HFFc6 (cell line): ENCODE results near the gene SNCAIP. TPM values are rescaled to one million over a fixed set of nuclear protein-coding genes. Genes with fewer than 3 reads are reported as not detected.

Experiments
- DNase-seq: peaks from one replicate; pipeline ENCODE4 v3.0.0-alpha.2; 2018
- H3K27ac Mint-ChIP-seq: 2 replicates; pipeline ENCODE4 v1.8.0; 2020; ENCODE audit warnings: mild to moderate bottlenecking, mixed read lengths
- H3K27me3 Mint-ChIP-seq: 2 replicates; pipeline ENCODE4 v1.8.0; 2021; ENCODE audit warnings: mild to moderate bottlenecking, moderate library complexity, mixed read lengths; ENCODE audit not compliant: insufficient read depth
- H3K36me3 Mint-ChIP-seq: 2 replicates; pipeline ENCODE4 v1.8.0; 2021; ENCODE audit warnings: low read depth, mixed read lengths
- H3K4me1 Mint-ChIP-seq: 2 replicates; pipeline ENCODE4 v1.8.0; 2020; ENCODE audit warnings: low read depth, mixed read lengths
- H3K4me3 Mint-ChIP-seq: 2 replicates; pipeline ENCODE4 v1.8.0; 2020; ENCODE audit warnings: mild to moderate bottlenecking, moderate library complexity, mixed read lengths
- H3K9me3 Mint-ChIP-seq: 2 replicates; pipeline ENCODE4 v1.8.0; 2020; ENCODE audit warnings: mild to moderate bottlenecking, mixed read lengths
- total RNA-seq, 6 experiments: library from RNA; stranded (reverse); fragmentation: NEBNext Ultra II Directional; extraction: Animal tissue kit (Norgen Biotek cat#: 25700); gene quantifications; 2 replicates in 1 of 6; 3 replicates in 5 of 6; pipeline ENCODE4 v1.2.3, GENCODE V29; 2021
- TF ChIP-seq, protein P1 (sequence below): fragments of 200-600 bp; sonication (generic); IDR thresholded peaks from 2 replicates; pipeline ENCODE4 v1.5.0; 2021; ENCODE audit warnings: antibody characterized with exemption, mild to moderate bottlenecking

Gene SNCAIP
- total RNA-seq, 6 experiments from 2014 or later = 0.09 to 2.7 (median 1.3) TPM

DNA sequence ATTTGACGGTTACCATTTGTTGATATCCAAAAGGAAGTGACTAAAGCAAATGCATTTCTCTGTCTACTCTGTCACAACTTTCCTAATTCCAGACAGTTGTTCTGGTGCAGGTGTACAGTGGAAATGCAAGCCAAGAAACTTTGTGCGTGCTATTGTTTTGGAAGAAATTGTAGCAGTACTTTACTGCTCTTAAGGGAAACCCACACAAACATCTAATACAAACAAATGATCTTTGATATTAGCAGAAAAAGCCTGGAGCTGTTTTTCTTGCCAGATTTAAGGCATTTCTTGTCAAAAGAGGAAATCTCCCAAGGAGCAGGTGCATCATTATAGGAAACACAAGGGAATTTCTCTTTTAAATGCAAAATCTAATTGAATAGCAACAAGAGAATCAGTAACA is 2.0 kb downstream of the SNCAIP start:
- H3K4me3 Mint-ChIP-seq = peak overlapping the region; percentile 91; the same call in 1 of the 2 replicates
- no peak overlapping the region for H3K27ac Mint-ChIP-seq
- DNase-seq = no peak
- no peaks in the 10 kb centered on the region for H3K36me3 Mint-ChIP-seq
- TF ChIP-seq, protein P1, sequence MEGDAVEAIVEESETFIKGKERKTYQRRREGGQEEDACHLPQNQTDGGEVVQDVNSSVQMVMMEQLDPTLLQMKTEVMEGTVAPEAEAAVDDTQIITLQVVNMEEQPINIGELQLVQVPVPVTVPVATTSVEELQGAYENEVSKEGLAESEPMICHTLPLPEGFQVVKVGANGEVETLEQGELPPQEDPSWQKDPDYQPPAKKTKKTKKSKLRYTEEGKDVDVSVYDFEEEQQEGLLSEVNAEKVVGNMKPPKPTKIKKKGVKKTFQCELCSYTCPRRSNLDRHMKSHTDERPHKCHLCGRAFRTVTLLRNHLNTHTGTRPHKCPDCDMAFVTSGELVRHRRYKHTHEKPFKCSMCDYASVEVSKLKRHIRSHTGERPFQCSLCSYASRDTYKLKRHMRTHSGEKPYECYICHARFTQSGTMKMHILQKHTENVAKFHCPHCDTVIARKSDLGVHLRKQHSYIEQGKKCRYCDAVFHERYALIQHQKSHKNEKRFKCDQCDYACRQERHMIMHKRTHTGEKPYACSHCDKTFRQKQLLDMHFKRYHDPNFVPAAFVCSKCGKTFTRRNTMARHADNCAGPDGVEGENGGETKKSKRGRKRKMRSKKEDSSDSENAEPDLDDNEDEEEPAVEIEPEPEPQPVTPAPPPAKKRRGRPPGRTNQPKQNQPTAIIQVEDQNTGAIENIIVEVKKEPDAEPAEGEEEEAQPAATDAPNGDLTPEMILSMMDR = no peak
- peaks cover 13% of the 10 kb centered on the region for H3K27me3 Mint-ChIP-seq
- no peaks in the 10 kb centered on the region for H3K9me3 Mint-ChIP-seq
- H3K4me1 Mint-ChIP-seq = peaks cover 34% of the 10 kb centered on the region

DNA sequence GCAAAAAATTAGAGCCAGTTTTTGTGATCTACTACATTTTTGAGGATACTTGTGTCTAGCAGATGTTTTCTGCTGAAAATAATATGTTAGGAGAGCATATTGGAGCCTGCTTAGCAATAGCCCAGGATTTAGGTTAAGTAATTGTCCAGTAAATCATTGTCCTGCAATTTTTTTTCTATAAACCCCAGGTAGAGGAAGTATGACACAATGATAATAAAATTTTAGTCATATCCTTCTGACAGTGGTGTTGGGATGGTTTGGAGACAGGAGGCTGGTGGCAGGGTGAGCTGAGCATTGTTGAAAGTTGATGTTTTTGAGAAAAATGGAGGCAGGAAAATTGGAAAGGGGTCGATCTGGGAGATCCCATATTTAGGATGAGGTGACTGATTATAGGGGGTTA is 3.5 kb downstream of the SNCAIP start:
- no peaks in the 10 kb centered on the region for H3K9me3 Mint-ChIP-seq
- H3K36me3 Mint-ChIP-seq = no peaks in the 10 kb centered on the region
- peaks cover 32% of the 10 kb centered on the region for H3K4me1 Mint-ChIP-seq
- no peak for DNase-seq
- no peak overlapping the region for H3K4me3 Mint-ChIP-seq
- peaks cover 7% of the 10 kb centered on the region for H3K27me3 Mint-ChIP-seq
- no peak overlapping the region for H3K27ac Mint-ChIP-seq
- TF ChIP-seq, protein P1 = no peak

DNA sequence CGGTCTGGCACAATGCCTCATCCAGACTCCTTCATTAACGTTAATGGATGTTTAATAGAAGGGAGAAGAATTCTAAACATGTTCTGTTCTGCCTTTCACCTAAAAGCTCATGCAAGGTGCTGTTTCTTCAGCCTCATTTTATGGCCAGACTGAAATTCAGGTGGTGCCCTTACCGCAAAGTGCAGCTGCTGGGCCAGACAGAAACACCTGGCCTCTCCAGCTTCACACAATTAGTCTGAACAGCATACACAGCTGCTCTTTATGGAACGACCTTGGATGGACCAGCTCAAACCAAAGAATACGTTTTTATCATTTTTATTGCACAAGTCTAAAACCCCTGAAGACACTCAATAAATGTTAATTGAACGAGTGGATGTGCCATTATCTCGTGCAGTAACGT is 4.6 kb downstream of the SNCAIP start:
- peaks cover 23% of the 10 kb centered on the region for H3K4me1 Mint-ChIP-seq
- peaks cover 2% of the 10 kb centered on the region; the same call in 1 of the 2 replicates for H3K27me3 Mint-ChIP-seq
- no peak overlapping the region for H3K4me3 Mint-ChIP-seq

DNA sequence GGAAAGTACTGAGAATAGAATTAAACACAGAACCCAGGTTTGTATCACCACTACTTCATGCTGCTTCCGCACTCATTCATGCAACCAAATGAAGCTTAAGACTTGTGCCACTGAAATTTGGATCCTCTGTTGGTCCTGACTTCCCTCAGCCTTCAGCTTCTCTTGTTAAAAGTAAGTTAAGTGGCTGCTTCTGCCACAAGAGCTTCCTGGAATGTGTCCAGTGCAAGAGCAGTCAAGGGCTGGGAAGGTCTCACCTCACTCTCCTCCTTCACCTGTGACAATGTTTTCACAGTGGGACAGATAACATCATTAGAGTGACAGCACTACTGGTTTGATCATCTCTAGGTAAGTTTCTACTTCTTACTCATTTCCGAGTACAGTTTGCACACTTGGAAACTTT is 7.9 kb downstream of the SNCAIP start:
- no peak for DNase-seq
- H3K27ac Mint-ChIP-seq = no peak overlapping the region
- H3K27me3 Mint-ChIP-seq = no peaks in the 10 kb centered on the region; the same call in 1 of the 2 replicates
- no peaks in the 10 kb centered on the region for H3K9me3 Mint-ChIP-seq
- TF ChIP-seq, protein P1 = no peak
- H3K4me3 Mint-ChIP-seq = no peak overlapping the region
- no peaks in the 10 kb centered on the region for H3K36me3 Mint-ChIP-seq
- H3K4me1 Mint-ChIP-seq = peaks cover 6% of the 10 kb centered on the region; the same call in 1 of the 2 replicates

More for the DNA sequence above, 4.6 kb downstream of the SNCAIP start:
- DNase-seq = no peak
- TF ChIP-seq, protein P1 = no peak
- H3K36me3 Mint-ChIP-seq = no peaks in the 10 kb centered on the region
- no peak overlapping the region for H3K27ac Mint-ChIP-seq
- no peaks in the 10 kb centered on the region for H3K9me3 Mint-ChIP-seq

DNA sequence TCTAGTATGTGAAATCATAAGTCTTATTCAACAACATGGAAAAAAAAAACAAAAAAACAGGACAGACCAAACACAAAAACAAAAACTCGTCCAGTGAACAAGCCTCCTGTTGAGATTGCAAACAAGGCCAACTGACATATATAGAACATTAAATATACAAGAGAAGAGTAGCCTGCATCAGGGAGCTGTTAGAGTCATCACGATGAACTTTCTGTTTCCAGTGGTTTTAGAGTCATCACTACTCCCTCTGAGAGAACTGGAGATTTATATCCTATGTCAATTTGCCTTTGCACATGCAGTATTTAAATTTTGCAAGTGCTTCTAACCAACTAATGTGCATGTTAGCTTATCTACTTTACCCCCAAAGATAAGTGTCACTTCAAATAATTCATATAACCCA is 9.9 kb downstream of the SNCAIP start:
- DNase-seq = no peak
- TF ChIP-seq, protein P1 = no peak
- Mint-ChIP-seq H3K27me3 (no peaks in the 10 kb centered on the region; the same call in 1 of the 2 replicates), H3K9me3 (no peaks in the 10 kb centered on the region), H3K27ac (no peak overlapping the region), H3K4me3 (no peak overlapping the region), H3K36me3 (no peaks in the 10 kb centered on the region), H3K4me1 (no peaks in the 10 kb centered on the region)
